ENCODE results near the gene CACYBP.

The CACYBP gene

GRCh38 chr1:174975764-174976163, 24.0 kb upstream of the CACYBP start:
- no peak for DNase-seq

- no peak for DNase-seq
Observed at GRCh38 chr1:174976436-174977108, 23.2 kb upstream of the CACYBP start.

GRCh38 chr1:174982971-174983689, 16.6 kb upstream of the CACYBP start:
- DNase-seq = no peak

- no peak for DNase-seq
Observed at GRCh38 chr1:174984952-174985351, 14.8 kb upstream of the CACYBP start.

GRCh38 chr1:174988539-174988938, 11.2 kb upstream of the CACYBP start:
- DNase-seq = no peak

GRCh38 chr1:174988986-174989385, 10.8 kb upstream of the CACYBP start:
- no peak for DNase-seq

GRCh38 chr1:174989536-174990220, 10.1 kb upstream of the CACYBP start:
- no peak for DNase-seq

GRCh38 chr1:174990382-174990999, 9.3 kb upstream of the CACYBP start:
- DNase-seq = no peak

GRCh38 chr1:174991473-174991872, 8.3 kb upstream of the CACYBP start:
- no peak for DNase-seq

GRCh38 chr1:174995121-174995520, 4.6 kb upstream of the CACYBP start:
- no peak for DNase-seq

- DNase-seq = no peak
Observed at GRCh38 chr1:174995916-174996315, 3.8 kb upstream of the CACYBP start.

GRCh38 chr1:174996476-174996875, 3.3 kb upstream of the CACYBP start:
- no peak for DNase-seq

- no peak for DNase-seq
Observed at GRCh38 chr1:174997041-174997440, 2.7 kb upstream of the CACYBP start.

GRCh38 chr1:174998569-174999215, 1.1 kb upstream of the CACYBP start:
- DNase-seq = peak; percentile 27

GRCh38 chr1:174999216-174999935, 371 bp upstream of the CACYBP start:
- DNase-seq = peak; percentile 98

GRCh38 chr1:175000697-175001187, 995 bp downstream of the CACYBP start:
- no peak for DNase-seq

GRCh38 chr1:175002910-175003517, 3.3 kb downstream of the CACYBP start:
- no peak for DNase-seq

- no peak for DNase-seq
Observed at GRCh38 chr1:175003521-175003920, 3.8 kb downstream of the CACYBP start.

- no peak for DNase-seq
Observed at GRCh38 chr1:175005085-175005783, 5.5 kb downstream of the CACYBP start.

GRCh38 chr1:175009532-175009931, 9.8 kb downstream of the CACYBP start:
- no peak for DNase-seq

GRCh38 chr1:175013445-175013844, 13.7 kb downstream of the CACYBP start:
- DNase-seq = no peak

Data from stimulated activated naive CD4-positive, alpha-beta T cell treated with Interleukin-2 at 50 U/mL for 16 hours (primary cell).